CD4-positive, alpha-beta T cell treated with Interleukin-17A for 4 hours (primary cell): ENCODE data around the gene GTF2F2.
A peak's percentile ranks its signal among the peaks of the same experiment; 100 is the strongest.

ENCODE experiments used
- DNase-seq: peaks from one replicate; pipeline ENCODE4 v3.0.0-alpha.2; 2020; ENCODE audit warnings: mixed read lengths

GTF2F2 gene, protein sequence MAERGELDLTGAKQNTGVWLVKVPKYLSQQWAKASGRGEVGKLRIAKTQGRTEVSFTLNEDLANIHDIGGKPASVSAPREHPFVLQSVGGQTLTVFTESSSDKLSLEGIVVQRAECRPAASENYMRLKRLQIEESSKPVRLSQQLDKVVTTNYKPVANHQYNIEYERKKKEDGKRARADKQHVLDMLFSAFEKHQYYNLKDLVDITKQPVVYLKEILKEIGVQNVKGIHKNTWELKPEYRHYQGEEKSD

DNA sequence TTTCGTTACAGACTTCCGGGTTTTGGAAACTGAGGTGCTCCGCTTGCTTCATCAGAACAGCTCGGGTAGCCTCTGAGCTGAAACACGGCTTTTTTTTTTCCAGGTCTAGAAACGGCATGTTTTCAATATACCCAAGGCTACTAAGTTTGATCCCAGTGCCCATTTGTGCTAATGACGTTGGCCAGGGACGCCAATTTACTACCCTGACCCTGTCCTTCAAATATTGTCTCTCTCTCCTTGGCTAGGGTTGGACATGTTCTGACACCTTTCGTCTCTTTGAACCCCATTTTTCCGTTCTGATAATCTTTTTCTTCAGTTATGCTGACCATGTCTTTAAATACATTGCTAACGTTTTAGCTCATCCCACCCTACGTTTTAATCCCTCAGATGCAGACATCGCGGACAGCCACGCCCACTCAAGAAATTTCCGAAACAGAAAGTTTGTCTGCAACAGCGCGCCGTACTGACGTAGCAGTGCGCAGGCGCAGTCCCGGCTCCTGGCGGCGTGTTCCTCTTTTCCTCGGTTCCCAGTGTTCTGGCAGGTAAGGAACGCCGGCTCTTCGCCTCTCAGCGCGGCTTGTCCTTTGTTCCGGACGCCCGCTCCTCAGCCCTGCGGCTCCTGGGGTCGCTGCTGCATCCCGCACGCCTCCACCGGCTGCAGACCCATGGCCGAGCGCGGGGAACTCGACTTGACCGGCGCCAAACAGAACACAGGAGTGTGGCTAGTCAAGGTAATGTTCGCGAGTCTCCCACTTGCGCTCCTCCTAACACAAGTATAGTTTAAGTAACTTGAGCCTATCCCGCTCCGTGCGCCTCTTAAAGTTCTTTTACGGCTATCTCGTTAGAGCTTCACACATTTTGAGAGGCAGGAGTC lies at the start of gene GTF2F2:
GTF2F2 (plus strand) TSS at position 520 of the 874 bp plus-strand sequence; CDS start at position 666, 146 bp downstream.
- DNase-seq, result peak; percentile 91

DNA sequence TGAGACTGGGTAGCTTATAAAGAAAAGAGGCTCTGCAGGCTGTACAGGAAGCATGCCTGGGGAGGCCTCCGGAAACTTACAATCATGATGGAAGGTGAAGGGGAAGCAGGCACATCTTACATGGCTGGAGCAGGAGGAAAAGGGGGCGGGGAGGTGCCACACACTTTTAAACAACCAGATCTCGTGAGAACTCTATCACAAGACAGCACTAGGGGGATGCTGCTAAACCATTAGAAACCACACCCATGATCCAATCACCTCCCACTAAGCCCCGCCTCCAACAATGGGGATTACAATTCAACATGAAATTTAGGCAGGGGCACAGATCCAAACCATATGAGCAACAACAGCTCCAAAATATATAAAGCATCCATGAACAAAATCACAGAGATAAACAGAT lies 46.5 kb upstream of the GTF2F2 start:
- DNase-seq, result no peak

DNA sequence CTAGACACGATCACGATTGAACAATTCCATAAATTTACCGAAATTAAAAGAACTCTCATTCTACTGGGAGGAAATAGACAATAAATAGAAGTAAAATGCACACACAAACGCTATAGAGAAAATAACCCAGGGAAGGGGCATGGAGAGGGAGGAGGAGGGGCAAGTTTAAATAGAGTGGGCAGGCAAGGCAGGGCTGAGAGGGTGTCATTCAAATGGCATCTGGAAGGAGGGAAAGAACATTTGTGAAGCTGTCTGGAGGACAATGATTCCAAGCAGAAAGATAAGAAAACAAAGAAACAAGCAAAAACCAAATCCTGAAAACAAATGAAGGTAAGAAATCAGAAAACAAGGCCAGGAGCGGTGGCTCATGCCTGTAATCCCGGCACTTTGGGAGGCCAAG lies 45.6 kb upstream of the GTF2F2 start:
- no peak for DNase-seq

DNA sequence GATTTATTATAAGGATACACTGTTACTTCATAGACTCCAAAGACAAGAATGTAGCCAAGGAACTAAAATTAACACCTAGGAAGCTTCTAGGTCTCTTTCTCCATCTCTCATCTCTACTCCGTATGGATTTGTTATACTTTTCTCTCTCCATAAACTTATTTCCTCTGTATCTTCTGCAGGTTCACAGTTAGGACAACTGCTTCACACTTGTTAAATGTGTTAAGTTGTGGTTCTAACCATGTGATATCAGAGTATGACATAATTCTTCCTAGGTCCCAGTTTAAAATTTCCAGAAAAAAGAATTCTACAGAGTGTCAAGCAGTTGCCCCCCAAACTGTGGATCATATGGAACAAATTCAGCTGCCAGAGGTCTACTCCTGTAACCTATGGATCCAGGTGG lies 42.3 kb upstream of the GTF2F2 start:
- no peak for DNase-seq

DNA sequence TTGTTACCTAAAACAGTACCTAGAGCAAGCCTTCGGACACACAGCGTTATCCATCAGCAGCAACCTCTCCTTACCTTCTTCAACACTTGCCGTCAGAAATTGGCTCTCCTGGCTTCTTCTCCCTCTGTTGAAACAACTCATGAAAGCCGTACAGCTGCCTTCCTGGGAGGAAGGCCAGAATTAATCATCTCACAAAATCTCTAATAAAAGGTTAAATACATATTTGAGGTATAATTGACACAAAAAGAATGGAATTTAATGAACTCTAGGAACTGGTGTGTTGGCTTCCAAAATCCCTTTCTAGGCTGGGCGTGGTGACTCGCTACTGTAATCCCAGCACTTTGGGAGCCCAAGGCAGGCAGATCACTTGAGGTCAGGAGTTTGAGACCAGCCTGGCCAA lies 37.3 kb upstream of the GTF2F2 start:
- no peak for DNase-seq

DNA sequence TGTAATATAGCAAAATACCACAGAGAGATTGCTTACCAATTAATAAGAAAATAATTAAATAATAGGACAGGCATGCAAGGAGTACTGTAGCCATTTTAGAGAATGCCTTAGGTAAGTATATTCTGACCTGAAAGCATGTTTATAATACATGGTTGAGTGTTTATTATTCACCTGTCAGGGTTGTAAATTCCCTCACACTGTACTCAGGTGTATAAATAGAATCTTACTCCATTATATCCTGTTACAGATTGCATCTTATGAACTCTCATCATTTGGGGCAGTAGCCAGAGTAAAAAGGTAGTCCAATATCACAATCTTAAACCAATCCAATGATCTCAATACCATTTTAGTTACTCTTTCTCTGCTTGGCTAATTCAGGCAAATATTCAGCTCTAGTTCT lies 35.8 kb upstream of the GTF2F2 start:
- DNase-seq, result no peak

DNA sequence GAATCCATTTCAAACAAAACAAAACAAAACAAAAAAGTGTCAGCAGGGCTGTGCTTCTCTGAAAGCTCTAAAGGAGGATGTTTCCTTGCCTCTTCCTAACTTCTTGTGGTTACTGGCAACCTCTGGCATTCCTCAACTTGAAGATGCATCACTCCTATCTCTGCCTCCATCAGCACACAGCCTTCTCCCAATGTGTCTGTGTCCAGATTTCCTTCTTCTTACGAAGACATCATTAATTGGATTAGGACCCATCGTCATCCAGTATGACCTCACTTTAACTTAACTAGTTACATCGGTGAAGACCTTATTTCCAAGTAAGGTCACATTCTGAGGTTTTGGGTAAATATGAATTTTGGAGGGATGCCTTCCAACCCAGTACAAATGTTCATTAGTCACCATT lies 33.8 kb upstream of the GTF2F2 start:
- no peak for DNase-seq

DNA sequence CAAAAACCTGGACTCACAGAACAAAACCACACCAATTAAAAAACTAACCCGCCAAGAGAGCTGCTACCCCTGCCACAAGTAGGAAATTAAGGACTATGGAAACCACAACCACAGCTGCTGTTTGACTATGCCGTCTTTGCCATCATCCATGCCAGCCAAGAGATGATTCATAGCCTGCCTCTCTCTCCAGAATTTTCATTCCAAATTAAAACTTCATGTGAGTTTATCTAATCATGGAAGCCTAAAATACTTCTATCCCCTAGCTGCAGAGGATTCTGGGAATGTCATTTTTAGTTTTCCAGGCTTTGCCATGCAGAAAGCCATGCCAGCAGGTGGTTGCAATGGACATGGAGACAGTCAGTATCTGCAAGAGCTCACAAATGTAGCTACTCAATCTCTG lies 27.6 kb upstream of the GTF2F2 start:
- DNase-seq, result no peak

DNA sequence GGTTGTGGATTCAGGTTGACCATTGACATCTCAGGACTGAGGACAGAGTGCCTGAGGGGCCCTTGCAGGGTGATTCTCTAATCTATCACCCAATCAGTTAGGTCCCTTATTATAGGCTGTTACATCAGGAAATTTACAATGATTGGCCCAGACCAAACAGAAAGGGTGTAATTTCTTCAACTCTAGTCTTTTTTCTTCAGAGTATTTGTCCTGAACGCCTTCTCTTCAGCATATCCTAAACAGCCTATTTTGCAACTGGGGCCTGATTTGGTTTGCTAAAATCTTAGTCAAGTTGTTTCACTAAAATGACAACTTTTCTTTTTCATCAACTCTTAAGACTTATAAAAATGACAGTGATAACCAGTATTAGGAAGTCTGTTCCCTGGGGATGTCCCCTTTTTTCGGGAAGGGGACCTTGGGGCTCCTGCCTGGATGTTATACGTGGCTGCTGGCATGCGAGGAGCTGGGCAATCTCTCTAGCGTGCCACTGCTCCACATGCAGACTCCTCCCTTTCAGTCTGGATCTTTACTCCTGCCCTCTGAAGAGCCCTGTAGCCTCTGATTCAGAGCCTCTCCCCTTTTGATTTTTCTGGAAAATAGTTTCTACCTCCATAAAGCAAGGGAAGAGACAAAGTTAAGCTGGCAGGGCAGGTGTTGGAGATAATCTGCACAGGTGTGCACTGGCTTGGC lies 19.6 kb upstream of the GTF2F2 start:
- no peak for DNase-seq

DNA sequence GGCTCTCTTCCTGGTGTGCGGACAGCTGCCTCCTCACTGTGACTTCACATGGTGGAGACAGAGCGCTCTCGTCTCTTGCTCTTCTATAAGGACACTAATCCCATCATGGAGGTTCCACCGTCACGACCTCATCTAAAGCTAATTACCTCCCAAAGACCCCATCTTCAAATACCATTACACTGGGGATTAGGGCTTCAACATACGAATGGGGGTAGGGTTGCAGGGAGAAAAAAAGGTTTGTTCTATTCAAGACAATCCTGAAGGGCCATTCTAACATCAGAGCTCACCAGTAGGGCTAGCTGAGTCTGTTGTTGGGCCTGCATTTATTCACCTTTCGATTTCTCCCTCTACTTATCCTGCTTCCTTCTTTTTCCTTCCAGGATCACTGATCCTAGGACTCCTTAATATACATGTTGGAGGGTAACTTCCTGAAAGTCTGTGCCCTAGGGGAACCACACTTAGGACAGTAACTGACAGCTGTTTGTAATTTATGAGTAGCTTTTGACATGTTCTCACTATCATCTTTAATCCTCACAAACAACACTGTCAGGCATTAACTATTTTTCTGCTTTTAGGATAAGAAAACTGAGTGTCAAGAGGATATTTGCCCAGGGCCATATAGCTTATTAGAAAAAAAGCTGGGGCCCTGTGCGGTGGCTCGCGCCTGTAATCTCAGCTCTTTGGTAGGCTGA lies 18.8 kb upstream of the GTF2F2 start:
- no peak for DNase-seq

DNA sequence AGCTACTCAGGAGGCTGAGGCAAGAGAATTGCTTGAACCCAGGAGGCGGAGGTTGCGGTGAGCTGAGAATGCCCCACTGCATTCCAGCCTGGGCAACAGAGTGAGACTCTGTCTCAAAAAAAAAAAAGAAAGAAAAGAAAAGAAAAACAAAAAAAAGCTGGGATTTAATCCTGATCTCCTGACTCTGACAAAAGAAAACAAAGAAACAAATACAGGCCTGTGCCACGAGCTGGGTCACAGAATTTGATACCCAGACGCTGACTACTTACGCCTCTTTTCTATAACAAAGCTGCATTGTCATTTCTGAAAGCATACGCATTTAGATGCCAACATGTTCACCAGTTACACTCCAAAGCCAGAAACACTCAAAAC lies 18.2 kb upstream of the GTF2F2 start:
- DNase-seq, result no peak

DNA sequence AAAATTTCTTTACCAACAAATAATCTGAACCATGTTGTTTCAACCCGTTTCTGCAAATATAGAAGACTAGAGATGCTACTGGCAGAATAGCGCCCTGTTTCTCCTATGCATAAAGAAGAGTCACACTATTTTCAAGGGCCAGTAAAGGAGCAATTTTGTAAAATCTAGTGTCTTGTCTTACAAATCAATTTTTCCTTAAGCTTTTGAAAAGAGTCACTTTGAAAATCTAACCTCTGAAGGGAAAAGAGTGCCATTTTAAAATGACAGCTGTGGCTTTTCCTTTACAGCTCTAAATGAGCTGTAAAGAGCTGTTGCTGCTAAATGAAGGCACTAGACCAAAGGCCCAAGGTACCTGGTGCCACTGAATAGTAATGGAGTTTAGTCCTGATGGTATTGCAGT lies 16.9 kb upstream of the GTF2F2 start:
- no peak for DNase-seq

DNA sequence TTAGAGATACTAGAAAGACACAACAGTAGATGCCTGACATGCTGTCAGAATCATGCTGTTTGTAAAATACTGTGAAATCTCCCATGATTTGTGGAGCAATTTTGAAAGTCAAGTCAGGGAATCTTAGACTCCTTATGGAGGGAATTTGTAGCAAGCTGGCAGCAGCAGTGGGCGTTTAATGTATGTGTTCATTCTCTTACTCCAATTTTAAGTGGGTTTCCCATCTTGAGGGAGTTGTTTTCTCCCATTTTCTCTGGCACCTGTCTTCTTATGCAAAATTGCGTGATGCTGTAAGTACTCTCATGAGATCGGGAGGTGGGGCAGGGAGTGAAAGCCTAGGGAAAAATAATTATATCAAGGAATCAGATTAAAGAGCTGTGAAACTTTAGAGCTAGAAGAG lies 16.0 kb upstream of the GTF2F2 start:
- DNase-seq, result no peak

DNA sequence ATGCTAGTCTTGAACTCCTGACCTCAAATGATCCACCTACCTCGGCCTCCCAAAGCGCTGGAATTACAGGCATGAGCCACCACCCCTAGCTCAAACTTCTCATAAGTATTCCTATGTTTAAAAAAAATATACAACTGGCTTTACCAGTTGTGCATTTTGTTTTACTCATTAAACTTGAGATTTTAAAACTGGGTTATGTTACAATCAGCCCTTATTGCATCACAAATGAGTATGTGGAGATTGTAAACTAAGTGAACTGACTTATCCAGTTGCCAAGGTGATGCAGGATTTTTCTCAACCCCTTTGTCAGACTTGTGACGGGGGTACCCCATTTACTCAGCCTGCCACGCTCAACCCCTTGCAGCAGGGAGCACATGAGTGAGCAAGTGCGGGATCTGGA lies 14.4 kb upstream of the GTF2F2 start:
- no peak for DNase-seq

DNA sequence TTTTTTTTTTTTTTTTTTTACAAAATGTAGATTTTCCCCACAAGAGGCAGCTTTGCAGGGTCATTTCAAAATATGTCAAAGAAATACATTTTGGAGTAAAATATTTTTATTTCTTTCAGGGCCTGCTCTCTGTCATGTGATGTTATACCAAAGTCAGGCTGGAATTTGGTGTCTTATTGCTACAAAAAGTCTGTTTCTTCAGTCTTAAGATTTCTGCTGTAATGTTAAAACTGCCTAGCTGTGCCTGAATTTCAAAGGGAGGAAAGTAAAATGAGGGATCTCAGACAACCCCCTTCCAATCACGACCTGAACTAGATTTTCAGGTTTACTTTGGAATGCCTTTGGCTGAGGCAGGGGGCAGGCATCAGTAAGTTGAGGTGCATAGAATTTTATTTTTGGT lies 12.8 kb upstream of the GTF2F2 start:
- DNase-seq, result no peak

DNA sequence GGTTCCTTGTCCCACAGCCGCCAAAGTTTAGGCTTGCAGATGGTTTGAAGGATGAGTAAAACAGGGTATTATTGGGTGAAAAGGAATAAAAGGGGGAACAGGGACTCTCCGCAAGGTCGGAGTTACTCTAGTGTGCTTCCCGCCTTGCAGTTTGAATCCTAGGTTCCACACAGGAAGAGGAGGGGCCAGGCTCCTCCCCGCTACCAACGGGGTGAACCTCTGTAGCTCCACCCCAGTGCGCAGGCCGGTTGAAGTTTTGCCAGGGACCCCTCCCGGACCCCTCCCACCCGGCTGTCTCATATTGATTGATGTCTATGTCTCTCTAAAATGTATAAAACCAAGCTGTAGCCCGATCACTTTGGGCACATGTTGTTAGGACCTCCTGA lies 11.6 kb upstream of the GTF2F2 start:
- DNase-seq, result peak; percentile 8

DNA sequence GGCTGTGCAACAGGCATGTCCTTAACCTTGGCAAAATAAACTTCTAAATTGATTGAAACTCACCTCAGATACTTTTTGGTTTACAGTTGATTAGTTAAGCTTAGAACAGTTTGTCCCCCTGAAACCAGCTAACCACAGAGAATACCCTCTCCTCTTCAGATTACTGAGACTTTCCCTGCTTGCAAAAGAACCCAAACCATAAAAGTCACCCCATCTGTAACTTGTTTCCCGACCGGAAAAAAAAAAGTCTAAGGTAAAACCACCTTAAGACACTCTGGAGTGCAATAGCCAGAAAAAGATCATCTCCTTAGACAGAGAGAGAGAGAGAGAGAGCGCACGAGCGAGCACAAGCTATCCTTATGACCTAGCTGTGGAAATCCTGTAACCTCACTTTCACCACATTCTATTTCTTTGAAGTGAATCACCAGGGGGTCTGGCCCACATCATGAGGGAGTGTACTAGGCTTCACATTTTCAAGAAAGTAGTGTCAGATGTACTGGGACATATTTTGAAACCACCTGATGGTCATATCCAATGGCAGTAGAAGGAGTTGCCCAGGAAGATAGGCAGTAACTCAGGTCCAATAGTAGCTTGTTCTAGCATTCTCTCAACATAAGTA lies 11.1 kb upstream of the GTF2F2 start:
- DNase-seq, result no peak

DNA sequence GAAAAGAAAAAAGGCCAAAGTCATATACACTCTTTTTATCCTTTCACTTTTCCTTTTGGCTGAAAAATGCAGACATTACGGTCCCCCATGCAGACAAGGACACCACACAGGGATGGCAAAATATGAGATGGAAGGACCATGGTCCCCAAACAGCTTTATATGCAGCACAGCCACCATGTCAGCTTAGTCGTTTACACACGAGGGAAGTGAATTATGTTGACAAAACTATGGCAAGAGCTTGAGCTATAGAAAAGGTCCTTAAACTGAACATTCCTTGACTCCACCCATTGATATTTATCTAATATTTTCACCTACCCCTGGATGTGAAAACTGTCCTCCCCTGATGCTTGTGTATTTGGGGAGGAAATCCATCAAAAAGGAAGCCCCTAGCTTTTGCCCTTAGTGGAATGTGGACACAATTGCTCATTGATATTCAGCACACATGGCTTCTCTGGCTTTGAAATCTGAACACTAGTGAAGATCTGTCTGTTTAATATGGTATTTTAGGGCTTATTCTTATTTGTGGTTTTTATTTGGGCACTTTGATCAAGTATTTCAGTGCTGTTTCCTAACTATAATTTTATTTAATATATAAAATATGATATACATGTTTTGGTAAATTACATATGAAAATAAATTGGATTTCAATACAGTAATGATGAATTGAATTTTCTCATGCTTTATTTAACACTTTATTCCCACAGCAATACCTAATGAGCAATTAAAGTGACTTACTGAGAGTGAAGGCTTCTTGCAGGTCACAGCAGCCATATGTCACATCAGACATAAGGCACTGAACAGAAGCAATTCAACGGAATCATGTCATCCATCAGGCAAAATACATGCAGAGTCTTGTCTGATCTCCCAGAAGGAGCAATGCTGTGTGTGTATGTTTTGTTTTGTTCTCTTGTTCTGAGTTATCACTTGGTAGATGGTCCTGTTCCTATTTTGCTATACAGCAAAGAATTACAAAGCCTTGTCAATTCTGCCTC lies 6.8 kb upstream of the GTF2F2 start:
- DNase-seq, result no peak

DNA sequence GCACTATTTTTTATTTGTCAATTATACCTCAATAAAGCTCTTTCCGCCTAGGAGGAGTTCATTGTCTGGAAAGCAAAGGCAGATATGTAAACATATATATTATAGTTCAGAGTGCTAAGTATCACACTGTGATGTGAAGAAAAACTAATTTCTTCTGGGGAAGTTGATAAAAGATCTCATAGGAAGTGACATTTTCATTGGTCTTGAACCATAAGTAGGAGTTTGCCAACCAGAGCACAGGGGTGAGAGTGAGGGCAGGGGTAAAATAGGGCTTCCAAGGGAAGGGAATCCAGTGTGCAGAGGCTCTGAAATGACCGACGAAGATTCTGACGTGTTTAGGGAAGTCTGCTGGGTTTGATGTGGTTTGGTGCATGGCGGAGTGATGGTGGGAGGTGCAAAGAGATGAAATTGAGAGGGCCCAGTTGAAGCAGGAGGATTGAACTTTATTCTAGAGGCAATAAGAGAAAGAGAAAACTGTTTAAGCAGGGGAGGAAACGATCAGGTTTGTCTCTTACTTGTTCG lies 780 bp upstream of the GTF2F2 start:
- peak; percentile 68 for DNase-seq

DNA sequence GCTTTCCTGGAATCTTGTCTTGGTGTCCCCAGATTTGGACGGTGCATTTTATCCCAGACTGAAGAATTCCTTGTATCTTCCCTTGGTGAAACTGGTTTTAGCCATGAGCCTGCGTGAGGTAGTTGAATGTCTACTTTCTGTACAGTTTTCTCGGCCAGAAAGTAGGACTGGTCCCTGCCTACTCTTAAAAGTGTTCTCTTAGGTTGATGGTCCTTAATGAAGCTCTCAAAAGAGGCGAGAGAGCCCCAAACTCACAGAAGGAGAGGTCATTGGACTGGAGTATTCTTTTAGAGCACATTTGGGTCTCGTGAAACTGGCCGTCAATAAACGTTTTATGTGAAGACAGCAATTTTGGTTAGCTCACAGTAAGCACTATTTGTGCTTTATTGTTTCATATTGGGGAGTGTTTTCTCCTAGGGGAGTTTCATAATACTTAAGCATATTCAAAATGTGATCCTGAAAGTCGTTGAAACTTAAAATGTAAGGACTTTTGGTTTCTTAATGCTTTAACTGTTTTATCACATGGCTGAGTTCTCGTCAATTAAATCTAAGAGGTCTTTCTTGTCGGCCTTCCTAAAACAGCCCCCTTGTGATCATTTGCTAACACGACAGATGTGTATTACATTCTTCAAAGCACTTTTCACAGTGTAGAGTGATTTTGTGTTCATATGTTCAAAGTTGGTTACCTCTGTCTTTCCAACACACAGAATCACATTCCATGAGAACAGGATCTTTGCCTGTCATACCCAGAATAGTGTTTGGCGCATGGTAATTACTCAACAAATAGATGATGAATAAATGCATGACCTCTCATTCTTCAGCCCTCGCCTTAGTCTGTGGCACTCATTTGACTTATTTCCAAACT lies 889 bp downstream of the GTF2F2 start:
- no peak for DNase-seq
